Measurements from ENCODE around the gene AGRN. TPM values are rescaled to one million over a fixed set of nuclear protein-coding genes. Genes with fewer than 3 reads are reported as not detected.
"Not testable (repeated sequence)": the region's sequence is repeated elsewhere in the genome, so short reads cannot be mapped to it uniquely, and the experiment has no call there.

The AGRN gene
- total RNA-seq, 1 donor from 2014 or later, result 12.7 TPM

DNA sequence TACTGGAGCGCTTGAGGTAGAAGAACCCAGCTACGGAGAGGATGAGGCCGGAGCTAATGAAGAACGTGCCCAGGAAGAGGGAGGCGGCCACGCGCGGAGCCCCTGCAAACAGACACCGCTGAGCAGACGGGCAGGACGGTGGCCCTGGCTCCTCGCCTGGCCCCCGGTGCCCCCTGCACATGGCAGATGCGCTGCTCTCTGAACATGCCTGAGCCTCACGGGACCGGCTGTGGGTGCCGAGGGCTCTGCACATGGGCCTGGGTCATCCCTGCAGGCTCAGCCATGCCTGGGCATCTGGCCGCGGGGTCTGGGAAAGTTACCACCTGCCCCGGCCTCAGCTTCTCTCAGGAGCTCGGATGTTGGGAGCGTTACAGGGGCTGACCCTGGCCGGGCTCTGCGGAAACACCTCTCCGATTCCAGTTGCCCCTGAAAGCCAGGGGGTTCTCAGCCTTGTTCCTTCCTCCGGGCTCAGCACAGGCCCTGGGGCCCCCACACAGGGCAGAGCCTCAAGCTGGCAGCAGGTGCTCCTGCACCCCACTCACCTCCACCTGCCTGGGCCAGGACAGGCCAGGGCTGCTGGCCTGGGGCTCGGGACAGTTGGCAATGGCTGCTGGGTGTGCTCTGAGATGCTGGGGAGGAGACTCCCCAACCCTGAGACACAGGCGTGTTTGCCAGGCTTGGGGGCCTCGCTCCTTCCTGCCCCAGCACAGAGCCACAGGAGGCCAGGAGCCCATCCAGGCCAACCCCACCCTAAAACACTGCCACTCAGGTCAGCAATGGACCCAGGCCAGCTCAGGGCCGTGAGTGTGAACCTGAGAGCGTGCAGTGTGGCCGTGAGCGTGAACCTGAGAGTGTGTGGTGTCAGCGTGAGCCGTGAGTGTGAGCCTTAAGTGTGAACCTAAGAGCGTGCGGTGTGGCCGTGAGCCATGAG is 66.3 kb downstream of the AGRN start:
- intact Hi-C loops (cut with micrococcal nuclease), result no loop called here

DNA sequence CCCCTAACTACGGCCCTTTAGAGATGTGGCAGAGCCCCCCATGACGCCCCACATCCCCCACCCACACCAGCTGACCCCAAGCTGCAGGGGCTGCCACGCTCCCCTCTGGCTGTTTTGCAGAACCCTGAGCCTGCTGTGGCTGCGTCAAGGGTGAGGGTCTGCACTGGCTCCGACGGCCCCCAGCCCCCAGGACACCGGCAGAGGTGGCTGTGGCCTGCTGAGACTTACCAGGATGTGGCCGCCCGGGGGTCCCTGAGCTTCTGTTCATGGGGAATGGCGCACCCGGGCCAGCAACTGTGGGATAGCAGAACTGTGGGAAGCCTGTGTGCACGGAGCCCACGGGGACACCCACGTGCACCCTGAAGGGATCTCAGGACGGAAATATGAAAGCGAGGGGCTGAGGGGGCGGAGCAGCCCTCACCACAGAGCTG is 67.0 kb downstream of the AGRN start:
- intact Hi-C loops (cut with micrococcal nuclease), result no loop called here

DNA sequence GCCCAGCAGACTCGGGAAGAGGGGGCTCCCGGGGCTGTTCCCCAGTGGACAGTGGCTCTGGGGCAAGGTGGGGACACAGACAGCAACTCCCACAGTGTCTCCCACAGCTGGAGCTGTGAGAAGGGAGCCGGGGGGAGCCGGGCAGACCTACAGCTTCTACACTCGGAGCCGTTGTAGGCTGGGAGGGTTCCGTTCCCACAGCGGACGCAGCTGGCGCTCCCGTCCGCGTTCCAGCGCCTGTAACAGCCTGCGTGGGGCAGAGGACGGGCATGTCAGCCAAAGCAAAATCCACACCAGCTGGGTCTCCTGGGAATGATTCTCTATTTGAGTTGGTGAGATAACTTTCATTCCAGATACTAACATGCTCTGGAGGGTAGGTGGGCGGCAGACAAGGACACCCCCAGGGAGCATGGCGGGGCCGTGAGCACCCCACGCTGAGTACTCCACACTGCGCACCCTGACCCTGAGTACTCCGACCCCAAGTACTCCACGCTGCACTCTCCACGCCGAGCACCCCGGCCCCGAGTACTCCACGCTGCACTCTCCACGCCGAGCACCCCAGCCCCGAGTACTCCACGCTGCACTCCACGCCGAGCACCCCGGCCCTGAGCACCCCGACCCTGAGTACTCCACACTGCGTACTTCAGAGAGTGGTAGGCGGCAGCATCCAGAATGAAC is 67.6 kb downstream of the AGRN start:
- intact Hi-C loops (cut with micrococcal nuclease), result no loop called here

DNA sequence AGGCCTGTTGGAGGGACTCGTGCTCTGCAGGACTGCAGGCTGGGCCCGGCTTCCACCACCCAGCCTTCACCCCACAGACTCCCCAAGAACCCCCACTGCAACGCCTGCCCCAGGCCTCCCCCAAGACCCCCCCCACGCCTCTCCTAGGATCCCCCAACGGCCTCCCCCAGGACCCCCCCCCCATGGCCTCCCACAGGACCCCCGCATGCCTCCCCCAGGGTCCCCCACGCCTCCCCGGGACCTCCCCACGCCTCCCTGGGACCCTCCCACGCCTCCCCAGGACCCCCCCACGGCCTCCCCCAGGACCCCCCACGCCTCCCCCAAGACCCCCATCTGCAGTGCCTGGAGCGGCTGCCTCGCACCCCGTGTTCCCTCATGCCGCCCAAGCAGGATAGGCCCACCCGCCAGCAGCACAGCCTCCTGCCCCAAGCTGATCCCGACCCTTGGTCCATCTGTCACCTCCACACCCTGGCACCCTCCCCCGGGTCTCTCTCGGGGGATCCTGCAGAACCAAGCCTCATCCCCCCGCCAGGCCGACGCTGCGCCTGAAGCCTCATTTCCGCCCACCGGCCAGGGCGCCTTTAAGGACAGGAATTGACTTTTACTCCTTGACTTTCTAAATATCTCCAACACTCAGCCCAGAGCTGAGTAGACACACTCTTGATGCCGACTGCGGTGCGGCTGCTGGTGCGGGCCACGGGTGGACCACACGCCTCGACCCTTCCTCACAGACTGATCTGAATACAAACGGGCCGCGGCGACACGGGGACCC is 68.3 kb downstream of the AGRN start:
- intact Hi-C loops (cut with micrococcal nuclease), result no loop called here

DNA sequence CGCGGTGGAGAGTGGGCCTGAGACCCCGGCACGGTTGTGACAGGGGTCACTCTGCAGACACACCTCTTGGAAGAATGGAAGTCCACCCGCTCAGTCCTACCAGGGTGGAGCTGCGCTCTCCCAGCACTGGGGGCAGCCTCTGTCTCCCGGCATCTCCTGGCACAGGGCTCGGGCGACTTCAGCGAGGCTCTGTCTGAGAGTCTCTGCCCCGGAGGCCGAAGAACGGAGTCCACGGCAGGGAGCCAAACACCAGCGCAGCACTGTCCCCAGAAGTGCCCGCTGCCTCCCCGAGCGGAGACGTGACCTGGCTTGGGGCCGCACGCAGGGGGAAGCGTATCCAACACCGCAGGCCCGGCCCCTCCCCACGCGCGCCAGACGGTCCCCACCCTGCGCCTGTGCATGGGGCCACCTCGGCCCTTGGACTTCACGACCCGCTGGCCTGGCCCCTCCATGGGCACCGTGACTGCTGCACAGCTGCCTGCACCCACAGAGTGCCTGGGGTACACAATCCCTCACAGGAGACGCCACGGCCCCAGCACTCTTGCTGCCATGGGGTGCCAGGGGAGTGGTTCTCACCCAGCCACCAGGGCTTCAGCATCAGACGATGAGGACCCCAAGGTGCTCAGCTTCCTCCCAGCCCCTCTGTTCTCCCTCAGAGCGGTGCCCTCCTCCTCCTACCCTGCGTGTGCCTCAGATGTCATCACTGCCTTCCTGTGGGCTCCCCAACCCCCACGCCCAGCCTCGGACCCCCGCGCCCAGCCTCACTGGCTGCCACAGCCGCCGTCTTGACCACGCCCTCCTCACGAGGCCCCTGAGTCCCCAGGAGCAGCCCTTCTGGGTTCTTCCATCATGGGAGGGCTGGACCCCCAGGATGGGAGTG is 69.1 kb downstream of the AGRN start:
- intact Hi-C loops (cut with micrococcal nuclease), result no loop called here

DNA sequence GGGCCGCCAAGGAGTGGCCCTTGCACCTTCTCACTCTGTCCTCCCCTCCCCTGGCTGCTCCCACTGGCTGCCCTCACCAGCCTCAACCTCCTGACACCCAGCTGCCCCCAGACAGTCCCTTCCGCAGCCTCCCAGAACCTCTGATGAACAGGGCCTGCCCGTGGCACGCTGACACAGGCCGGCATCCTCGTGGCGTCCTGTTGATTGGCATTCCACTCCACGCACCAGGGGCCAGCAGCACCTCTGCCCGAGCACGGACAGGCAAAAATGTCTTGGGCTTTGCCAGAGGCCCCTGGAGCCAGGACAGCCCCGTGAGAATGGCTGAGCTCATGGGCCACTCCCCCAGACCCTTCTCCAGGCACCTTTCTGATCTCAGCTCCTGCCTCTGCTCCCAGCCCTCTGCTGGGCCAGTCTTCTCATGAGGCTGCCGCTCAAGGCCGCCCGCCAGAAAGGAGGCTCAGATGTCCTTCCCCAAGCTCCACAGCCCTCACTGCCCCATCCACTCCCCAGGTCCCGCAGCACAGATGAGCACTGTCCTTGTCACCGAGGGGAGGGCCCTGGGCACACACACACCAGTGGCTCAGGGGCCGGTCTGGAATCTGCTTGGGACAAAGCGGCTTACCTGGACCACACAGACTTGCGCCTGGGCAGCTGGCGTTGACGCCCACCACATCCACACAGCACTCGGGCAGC is 70.0 kb downstream of the AGRN start:
- intact Hi-C loops (cut with micrococcal nuclease), result no loop called here

DNA sequence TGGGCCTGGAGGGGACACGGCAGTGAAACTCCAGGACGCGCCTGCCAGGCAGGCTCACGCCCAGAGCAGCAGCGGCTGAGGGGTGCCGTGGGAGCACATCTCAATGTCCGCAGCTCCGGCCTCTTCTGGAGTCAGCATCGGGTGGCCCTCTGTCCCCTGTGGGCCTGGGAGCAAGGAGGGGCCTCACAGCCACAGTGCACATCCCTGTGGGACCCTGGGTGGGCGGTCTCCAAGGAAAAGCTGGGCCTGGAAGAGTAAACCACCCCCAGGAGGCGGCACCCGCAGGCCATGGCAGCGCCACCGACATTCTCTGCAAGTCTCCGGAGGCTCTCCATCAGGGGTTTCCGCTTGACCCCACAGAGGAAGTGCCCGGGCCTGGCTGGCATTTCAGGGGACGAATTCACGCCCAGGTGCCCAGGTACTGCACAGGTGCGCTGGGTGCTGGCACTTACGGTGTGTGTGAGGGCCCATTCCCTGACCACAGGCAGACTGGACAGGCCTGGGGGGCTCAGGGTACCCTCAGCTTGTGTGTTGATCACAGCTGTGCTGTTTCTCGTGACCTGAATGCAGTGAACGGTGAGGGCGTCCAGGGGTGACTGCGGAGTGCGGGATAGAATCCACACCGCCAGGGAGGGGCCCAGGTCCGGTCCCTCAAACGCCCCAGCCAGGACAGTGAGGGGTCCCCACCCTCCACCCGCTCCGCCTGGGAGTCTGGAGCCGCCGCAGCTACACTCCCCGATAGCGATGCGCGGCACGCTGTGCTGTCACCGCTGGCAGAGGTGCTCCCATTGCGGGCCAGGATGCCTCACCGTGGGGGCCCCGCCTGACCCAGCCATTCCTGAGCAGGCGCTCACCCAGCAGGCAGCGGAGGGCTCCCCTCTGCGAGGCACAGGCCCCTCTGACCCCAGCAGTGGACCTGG is 70.8 kb downstream of the AGRN start:
- intact Hi-C loops (cut with micrococcal nuclease), result loop anchor here (1.0 kb wide), 1 partner anchor 31 kb away; no protein-coding TSS in a partner anchor

DNA sequence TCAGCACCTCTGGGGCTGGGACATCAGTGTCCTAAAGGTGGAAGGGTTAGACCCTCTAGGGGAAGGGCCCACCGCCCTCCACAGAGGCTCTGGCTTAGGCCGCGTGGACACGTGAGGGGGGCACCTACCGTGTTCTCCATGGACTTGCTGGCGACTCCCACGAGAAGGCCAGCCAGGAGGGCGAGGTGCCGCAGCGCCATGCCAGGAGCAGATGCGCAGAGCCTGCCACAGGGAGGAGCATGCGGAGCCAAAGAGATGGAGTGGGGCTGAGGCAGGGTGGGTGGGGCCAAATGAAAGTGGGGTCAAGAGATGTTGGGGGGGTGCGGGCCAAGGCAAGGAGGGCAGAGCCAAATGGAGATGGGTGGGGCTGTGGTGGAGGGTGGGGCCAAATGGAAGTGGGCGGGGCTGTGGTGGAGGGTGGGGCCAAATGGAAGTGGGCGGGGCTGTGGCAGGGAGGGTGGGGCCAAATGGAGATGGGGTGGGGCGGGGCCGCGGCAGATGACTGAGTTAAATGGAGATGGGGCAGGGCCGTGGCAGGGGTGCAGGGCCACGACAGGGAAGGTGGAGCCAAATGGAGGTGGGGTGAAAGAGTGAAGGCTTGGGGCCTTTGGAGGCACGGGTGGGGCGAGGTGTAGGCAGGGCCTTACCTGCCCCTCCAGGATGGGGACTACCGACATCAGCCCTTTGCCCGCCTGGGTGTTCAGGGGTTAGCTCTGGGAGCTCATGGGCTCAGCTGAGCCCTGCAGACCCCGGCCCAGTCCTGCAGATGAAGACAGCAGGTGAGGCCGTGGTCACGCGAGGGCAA is 71.6 kb downstream of the AGRN start:
- intact Hi-C loops (cut with micrococcal nuclease), result loop anchor here (1.0 kb wide), 1 partner anchor 32 kb away; no protein-coding TSS in a partner anchor

DNA sequence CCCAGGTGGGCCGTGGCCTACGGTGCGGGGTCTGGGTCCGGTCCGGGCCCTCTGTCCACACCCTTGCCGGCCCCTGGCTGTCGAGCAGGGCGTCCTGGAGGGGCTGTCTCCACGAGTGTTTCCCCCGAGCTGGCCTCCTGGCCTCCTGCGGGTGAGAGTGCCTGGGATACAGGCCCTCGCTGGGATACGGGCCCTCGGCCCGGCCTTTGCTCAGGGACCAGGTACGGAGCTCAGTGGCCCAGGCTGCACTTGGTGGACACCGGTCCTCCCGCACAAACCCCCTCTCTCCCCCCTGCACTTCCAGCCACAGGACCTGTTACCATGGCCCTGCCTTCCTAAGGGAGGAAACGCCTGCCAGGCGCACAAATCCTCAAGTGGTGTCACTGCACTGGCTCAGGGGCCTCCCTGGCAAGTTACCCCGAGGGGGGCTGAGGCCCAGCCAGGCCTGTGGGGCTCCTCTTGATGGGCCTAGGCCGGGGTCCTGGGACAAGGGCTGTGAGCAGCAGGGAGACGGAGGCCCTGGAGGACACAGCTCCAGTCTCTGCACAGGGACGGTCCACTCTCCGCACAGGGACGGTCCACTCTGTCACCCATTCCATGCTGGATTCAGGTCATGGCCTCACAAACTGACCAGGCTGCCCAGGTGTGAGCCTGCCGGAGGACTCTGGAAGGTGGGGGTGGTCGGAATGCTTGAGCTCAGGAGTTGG is 72.4 kb downstream of the AGRN start:
- intact Hi-C loops (cut with micrococcal nuclease), result no loop called here

DNA sequence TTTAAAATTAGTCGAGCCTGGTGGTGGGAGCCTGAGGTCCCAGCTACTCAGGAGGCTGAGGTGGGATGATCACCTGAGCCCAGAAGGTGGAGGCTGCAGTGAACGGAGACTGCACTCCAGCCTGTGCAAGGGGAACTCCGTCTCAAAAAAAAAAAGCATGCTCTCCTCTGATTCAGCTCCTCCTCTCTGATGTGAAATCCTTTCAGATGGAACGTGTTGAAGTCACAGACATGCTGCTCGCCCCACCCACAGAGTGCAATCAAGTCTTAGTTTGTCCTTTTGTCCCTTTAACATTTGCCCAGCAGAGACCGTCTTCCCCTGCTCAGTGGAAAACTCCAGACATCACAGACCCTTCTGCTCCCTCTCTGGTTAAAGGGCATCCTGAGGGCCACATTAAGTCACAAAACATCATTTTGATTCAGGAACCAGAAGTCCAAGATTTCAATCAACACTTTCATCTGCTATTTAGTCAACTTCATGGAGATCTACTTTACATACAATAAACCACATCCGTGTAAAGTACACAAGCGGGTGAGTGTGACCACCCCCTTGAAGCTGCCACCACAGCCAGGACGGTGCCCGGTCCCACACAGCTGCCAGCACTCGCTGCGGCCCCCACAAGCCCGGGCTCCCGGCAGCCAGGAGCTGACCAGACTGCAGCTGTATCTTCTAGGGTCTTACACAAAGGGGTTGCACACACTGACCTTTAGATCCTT is 73.1 kb downstream of the AGRN start:
- intact Hi-C loops (cut with micrococcal nuclease), result no loop called here

DNA sequence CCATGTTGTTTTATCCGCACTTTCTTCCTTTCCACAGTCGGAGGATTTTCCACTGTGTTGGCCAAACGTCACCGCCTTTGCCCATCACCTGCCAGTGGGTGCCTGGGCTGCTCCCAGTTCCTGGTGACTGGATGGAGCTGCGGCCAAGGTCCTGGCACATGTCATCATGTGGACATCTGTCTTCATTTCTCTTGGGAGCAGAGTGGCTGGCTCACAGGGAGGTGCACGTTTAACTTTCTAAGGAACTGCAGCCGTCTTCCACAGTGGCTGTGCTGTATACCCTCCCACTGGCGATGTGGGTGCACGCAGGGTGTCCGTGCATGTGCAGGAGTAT is 73.7 kb downstream of the AGRN start:
- intact Hi-C loops (cut with micrococcal nuclease), result no loop called here

DNA sequence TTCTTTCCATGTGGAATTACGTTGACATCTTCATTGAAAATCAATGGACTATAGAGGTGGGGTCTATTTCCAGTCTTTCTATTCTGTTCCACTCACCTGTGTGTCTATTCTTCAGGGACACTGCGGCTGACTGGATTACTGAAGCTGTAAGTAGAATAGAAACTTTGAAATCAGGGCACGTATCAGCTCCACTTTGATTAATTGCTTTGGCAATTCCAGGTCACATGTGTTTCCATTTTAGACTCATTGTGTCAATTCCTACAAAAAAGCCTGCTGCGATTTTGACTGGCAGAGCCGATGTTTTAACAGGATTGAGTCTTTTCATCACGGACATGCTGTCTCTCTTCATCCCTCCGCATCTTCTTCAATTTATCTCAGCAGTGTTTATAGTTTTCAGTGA is 75.1 kb downstream of the AGRN start:
- intact Hi-C loops (cut with micrococcal nuclease), result no loop called here

DNA sequence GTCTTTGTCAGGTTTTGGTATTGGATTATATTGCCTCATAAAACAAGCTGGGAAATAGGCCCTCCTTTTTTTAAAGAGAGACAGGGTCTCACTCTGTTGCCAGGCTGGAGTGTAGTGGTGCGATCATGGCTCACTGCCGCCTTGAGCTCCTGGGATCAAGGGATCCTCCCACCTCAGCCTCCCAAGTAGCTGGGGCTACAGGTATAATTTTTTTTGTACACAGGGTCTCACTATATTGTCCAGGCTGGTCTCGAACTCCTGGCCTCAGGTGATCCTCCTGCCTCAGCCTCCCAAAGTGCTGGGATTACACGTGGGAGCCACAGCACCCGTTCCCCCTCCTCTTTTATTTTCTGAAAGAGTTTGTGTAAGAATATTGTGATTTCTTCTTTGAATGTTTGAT is 76.2 kb downstream of the AGRN start:
- intact Hi-C loops (cut with micrococcal nuclease), result not testable (repeated sequence)

DNA sequence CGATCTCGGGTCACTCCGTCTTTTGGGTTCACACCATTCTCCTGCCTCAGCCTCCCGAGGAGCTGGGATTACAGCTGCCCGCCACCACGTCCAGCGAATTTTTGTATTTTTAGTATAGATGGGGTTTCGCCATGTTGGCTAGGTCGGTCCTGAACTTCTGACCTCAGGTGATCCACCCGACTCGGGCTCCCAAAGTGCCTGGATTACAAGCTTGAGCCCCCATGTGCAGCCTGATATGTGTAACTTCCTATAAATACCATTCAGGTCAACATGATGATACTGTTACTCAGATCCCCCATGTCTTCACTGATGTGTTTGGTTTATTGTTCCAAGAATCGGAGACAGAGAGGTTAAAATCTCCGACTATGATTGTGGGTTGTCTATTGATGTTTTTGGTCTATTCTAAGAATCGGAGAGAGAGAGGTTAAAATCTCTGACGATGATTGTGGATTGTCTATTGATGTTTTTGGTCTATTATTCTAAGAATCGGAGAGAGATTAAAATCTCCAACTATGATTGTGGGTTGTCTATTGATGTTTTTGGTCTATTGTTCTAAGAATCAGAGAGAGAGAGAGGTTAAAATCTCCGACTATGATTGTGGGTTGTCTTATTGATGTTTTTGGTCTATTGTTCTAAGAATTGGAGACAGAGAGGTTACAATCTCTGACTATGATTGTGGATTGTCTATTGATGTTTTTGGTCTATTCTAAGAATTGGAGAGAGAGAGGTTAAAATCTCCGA is 78.9 kb downstream of the AGRN start:
- intact Hi-C loops (cut with micrococcal nuclease), result loop anchor here (1.0 kb wide), 1 partner anchor 17 kb away; the partner anchor contains the start of gene C1orf159

DNA sequence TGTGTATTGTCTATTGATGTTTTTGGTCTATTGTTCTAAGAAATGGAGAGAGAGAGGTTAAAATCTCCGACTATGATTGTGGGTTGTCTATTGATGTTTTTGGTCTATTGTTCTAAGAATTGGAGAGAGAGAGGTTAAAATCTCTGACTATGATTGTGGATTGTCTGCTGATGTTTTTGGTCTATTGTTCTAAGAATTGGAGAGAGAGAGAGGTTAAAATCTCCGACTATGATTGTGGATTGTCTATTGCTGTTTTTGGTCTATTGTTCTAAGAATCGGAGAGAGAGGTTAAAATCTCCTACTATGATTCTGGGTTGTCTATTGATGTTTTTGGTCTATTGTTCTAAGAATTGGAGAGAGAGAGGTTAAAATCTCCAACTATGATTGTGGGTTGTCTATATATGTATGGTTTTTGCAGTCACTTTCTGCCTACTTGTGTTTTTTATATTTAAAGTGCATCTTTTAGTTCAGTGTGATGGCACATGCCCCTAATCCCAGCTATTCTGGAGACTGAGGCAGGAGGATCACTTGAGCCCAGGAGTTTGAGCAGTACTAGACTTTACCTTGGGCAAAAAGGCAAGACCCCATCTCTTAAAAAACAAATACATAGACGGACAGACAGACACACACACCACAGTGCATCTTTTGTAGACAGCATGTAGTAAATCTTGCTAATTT is 79.7 kb downstream of the AGRN start:
- intact Hi-C loops (cut with micrococcal nuclease), result loop anchor here (1.0 kb wide), 1 partner anchor 17 kb away; the partner anchor contains the start of gene C1orf159

DNA sequence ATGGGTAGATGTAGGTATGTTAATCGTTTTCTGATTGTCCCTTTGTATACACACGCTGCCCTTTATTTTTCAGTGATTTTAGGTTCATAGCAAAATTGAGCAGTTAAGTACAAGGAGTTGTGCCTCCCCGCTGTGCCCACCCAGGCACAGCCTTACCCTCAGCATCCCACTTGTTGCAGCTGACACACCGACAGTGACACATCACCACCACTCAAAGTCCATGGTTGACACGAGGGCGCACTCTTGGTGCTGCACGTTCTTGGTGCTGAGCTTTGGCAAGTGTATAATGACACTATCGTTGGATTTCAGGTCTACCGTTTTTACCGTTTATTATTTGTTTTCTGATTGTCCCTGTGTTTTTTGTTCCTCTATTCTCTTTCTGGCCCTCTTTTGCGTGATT is 80.4 kb downstream of the AGRN start:
- intact Hi-C loops (cut with micrococcal nuclease), result no loop called here

Measured in T-helper 1 cell treated with Interleukin-12 subunit alpha and Interleukin-12 subunit beta and Interleukin-4 antibody, amounts not matched to agents 30 ng/mL and 1 ng/mL, for 36 hours (primary cell).